Ishikawa (cell line): ENCODE results near the gene BAZ1B.

ENCODE experiments used
- CEBPB ChIP-seq: IDR thresholded peaks from 2 replicates; pipeline ENCODE4 v1.6.1; 2012
- FOXM1 ChIP-seq: IDR thresholded peaks from 2 replicates; pipeline ENCODE4 v1.6.1; 2012; ENCODE audit warnings: low read depth, borderline replicate concordance
- MAX ChIP-seq: IDR thresholded peaks from 2 replicates; pipeline ENCODE4 v1.6.1; 2012
- TAF1 ChIP-seq: IDR thresholded peaks from 2 replicates; pipeline ENCODE4 v1.6.1; 2012; ENCODE audit warnings: low read depth, mild to moderate bottlenecking
- TEAD4 ChIP-seq: IDR thresholded peaks from 2 replicates; pipeline ENCODE4 v1.6.1; 2012
- YY1 ChIP-seq: IDR thresholded peaks from 2 replicates; pipeline ENCODE4 v1.6.1; 2012; ENCODE audit warnings: low read depth

- TF ChIP-seq CEBPB (no peak), TEAD4 (no peak), TAF1 (no peak), FOXM1 (no peak), YY1 (no peak), MAX (no peak)
Measured at GRCh38 chr7:73443548-73444255, 78.4 kb downstream of the BAZ1B start.
